SIG-M5 (cell line): ENCODE data around the gene MLST8.

Experiments used
- DNase-seq: peaks from one replicate; lab custom pipeline; 2025; lab: John Stamatoyannopoulos, UW

The MLST8 gene

GRCh38 chr16:2205104-2205966 lies at the start of gene MLST8:
TSS of gene MLST8 (plus strand) at chr16:2205454. CDS start at chr16:2206086, 632 bp downstream.
- DNase-seq: no peak

GRCh38 chr16:2155977-2156848 lies 49.0 kb upstream of the MLST8 start:
- DNase-seq: no peak

- no peak for DNase-seq
Observed at GRCh38 chr16:2156849-2157224, 48.4 kb upstream of the MLST8 start.

- DNase-seq: no peak
Observed at GRCh38 chr16:2157480-2158261, 47.6 kb upstream of the MLST8 start.

GRCh38 chr16:2158262-2158638 lies 47.0 kb upstream of the MLST8 start:
- DNase-seq: no peak

GRCh38 chr16:2159175-2159838 lies 45.9 kb upstream of the MLST8 start:
- DNase-seq: no peak

- DNase-seq: no peak
Observed at GRCh38 chr16:2160915-2161551, 44.2 kb upstream of the MLST8 start.

GRCh38 chr16:2161911-2162310 lies 43.3 kb upstream of the MLST8 start:
- DNase-seq: no peak

GRCh38 chr16:2162676-2163118 lies 42.6 kb upstream of the MLST8 start:
- DNase-seq: no peak

- no peak for DNase-seq
Observed at GRCh38 chr16:2163211-2163881, 41.9 kb upstream of the MLST8 start.

- DNase-seq: no peak
Observed at GRCh38 chr16:2165861-2166260, 39.4 kb upstream of the MLST8 start.

- DNase-seq: no peak
Observed at GRCh38 chr16:2166263-2167067, 38.8 kb upstream of the MLST8 start.

GRCh38 chr16:2167068-2167638 lies 38.1 kb upstream of the MLST8 start:
- DNase-seq: no peak

- DNase-seq: no peak
Observed at GRCh38 chr16:2170080-2170479, 35.2 kb upstream of the MLST8 start.

GRCh38 chr16:2170587-2171435 lies 34.4 kb upstream of the MLST8 start:
- DNase-seq: no peak

GRCh38 chr16:2171601-2172178 lies 33.6 kb upstream of the MLST8 start:
- DNase-seq: no peak

- DNase-seq: no peak
Observed at GRCh38 chr16:2172688-2173335, 32.4 kb upstream of the MLST8 start.

GRCh38 chr16:2173366-2173765 lies 31.9 kb upstream of the MLST8 start:
- no peak for DNase-seq
